ENCODE data around the gene IL12B. TPM values are rescaled to one million over a fixed set of nuclear protein-coding genes. Genes with fewer than 3 reads are reported as not detected.
"Not testable (repeated sequence)": the region's sequence is repeated elsewhere in the genome, so short reads cannot be mapped to it uniquely, and the experiment has no call there.

Gene IL12B
- total RNA-seq, 1 donor from 2014 or later, result not detected

- no peak for DNase-seq (ENCODE audit: extremely low read depth, low read depth, low spot score)
Measured at GRCh38 chr5:159333545-159333925, 3.2 kb upstream of the IL12B start.

- no peak for DNase-seq (ENCODE audit: extremely low read depth, low read depth, low spot score)
Measured at GRCh38 chr5:159332800-159333544, 2.7 kb upstream of the IL12B start.

- DNase-seq (ENCODE audit: extremely low read depth, low read depth, low spot score), result no peak
Measured at GRCh38 chr5:159331093-159331973, 1.0 kb upstream of the IL12B start.

GRCh38 chr5:159324986-159325385 lies 5.3 kb downstream of the IL12B start:
- DNase-seq (ENCODE audit: extremely low read depth, low read depth, low spot score), result no peak

- DNase-seq (ENCODE audit: extremely low read depth, low read depth, low spot score), result no peak
Measured at GRCh38 chr5:159324102-159324755, 6.1 kb downstream of the IL12B start.

- DNase-seq (ENCODE audit: extremely low read depth, low read depth, low spot score), result no peak
Measured at GRCh38 chr5:159322180-159322579, 8.1 kb downstream of the IL12B start.

GRCh38 chr5:159319832-159320231 lies 10.5 kb downstream of the IL12B start:
- no peak for DNase-seq (ENCODE audit: extremely low read depth, low read depth, low spot score)

- no peak for DNase-seq (ENCODE audit: extremely low read depth, low read depth, low spot score)
Measured at GRCh38 chr5:159319363-159319762, 10.9 kb downstream of the IL12B start.

GRCh38 chr5:159318448-159318847 lies 11.8 kb downstream of the IL12B start:
- DNase-seq (ENCODE audit: extremely low read depth, low read depth, low spot score), result no peak

- DNase-seq (ENCODE audit: extremely low read depth, low read depth, low spot score), result no peak
Measured at GRCh38 chr5:159317849-159318248, 12.4 kb downstream of the IL12B start.

GRCh38 chr5:159316519-159317383 lies 13.5 kb downstream of the IL12B start:
- DNase-seq (ENCODE audit: extremely low read depth, low read depth, low spot score), result peak; percentile 4

GRCh38 chr5:159313197-159313596 lies 17.1 kb downstream of the IL12B start:
- no peak for DNase-seq (ENCODE audit: extremely low read depth, low read depth, low spot score)

- DNase-seq (ENCODE audit: extremely low read depth, low read depth, low spot score), result no peak
Measured at GRCh38 chr5:159311063-159311462, 19.2 kb downstream of the IL12B start.

GRCh38 chr5:159310511-159310910 lies 19.8 kb downstream of the IL12B start:
- DNase-seq (ENCODE audit: extremely low read depth, low read depth, low spot score), result no peak

GRCh38 chr5:159309689-159310433 lies 20.4 kb downstream of the IL12B start:
- DNase-seq (ENCODE audit: extremely low read depth, low read depth, low spot score), result no peak

- DNase-seq (ENCODE audit: extremely low read depth, low read depth, low spot score), result no peak
Measured at GRCh38 chr5:159304961-159305595, 25.2 kb downstream of the IL12B start.

- no peak for DNase-seq (ENCODE audit: extremely low read depth, low read depth, low spot score)
Measured at GRCh38 chr5:159303286-159303685, 27.0 kb downstream of the IL12B start.

- not testable (repeated sequence) for DNase-seq (ENCODE audit: extremely low read depth, low read depth, low spot score)
Measured at GRCh38 chr5:159301929-159302860, 28.1 kb downstream of the IL12B start.

Data from glomerular endothelial cell (primary cell).